ENCODE results near the gene CAMTA2. TPM values are rescaled to one million over a fixed set of nuclear protein-coding genes. Genes with fewer than 3 reads are reported as not detected.

The CAMTA2 gene
- total RNA-seq, 1 donor from 2014 or later = 0.34 TPM

GRCh38 chr17:4997302-4998026 lies 10.0 kb upstream of the CAMTA2 start, which contains the start of the genes INCA1 and KIF1C:
Gene INCA1, minus strand, starts transcription at chr17:4997522. Its CDS starts 3,085 bp downstream, at chr17:4994437.
Gene KIF1C, plus strand, starts transcription at chr17:4997950. Its CDS starts 2,297 bp downstream, at chr17:5000247.
- DNase-seq (ENCODE audit: low spot score) = peak; percentile 96
- Histone ChIP-seq H3K4me2 (peak within 1 kb of the TSS; percentile 93), H3F3A (ENCODE audit: low read depth) (no peaks in the 10 kb centered on the region), H3K79me2 (ENCODE audit: low read depth) (peaks cover 23% of the 10 kb centered on the region), H3K4me1 (peaks cover 16% of the 10 kb centered on the region), H3K9ac (peak within 1 kb of the TSS; percentile 20), H3K27ac (peak within 1 kb of the TSS; percentile 85), H3K4me3 (peak within 1 kb of the TSS; percentile 92), H3K27me3 (peaks cover 32% of the 10 kb centered on the region), H4K20me1 (ENCODE audit: low read depth) (peaks cover 18% of the 10 kb centered on the region), H2AFZ (replicated peaks) (peak within 1 kb of the TSS; percentile 98), H3K36me3 (no peaks in the 10 kb centered on the region), H3K9me3 (ENCODE audit: low read depth) (no peaks in the 10 kb centered on the region)
- TF ChIP-seq EZH2 (IDR thresholded peaks at IDR 0.05) = peak; percentile 41
- TF ChIP-seq EZH2phosphoT487 (IDR thresholded peaks at IDR 0.05) = peak; percentile 31
- no peak for TF ChIP-seq CTCF (IDR thresholded peaks at IDR 0.05)
- peaks cover 10% of the 10 kb centered on the region for H3K4me1 Mint-ChIP-seq
- no peak within 1 kb of the TSS for H3K27ac Mint-ChIP-seq
- peak within 1 kb of the TSS; percentile 91 for H3K4me3 Mint-ChIP-seq
- H3K9me3 Mint-ChIP-seq = no peaks in the 10 kb centered on the region
- peaks cover 16% of the 10 kb centered on the region for H3K36me3 Mint-ChIP-seq
- peaks cover 12% of the 10 kb centered on the region for H3K27me3 Mint-ChIP-seq (ENCODE audit: insufficient read depth, low read depth)

DNA sequence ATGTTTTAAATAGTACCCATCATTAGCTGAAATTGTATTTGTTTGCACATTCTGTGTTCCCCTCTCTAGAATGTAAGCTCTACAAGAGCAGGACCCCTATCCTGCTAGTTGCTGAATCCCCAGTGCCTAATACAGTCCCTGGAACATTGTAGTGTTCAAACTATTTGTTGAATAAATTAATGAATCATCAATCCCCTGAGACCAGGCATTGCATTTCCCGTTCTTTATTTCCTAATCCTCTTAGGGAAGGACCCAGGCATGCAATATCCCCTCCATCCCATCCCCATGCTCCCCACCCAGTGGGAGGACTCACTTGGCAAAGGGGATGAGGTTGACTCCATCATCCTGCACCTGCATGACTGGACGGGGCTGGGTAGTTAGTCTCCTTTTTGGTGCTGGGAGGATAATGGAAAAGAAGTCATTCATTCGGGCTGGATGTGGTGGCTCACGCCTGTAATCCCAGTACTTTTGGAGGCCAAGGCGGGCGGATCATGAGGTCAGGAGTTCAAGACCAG lies 6.7 kb upstream of the CAMTA2 start:
- Mint-ChIP-seq H3K36me3 (no peaks in the 10 kb centered on the region), H3K9me3 (no peaks in the 10 kb centered on the region), H3K4me3 (no peak overlapping the region), H3K4me1 (peaks cover 9% of the 10 kb centered on the region), H3K27ac (no peak overlapping the region), H3K27me3 (ENCODE audit: insufficient read depth, low read depth) (peaks cover 18% of the 10 kb centered on the region)
- no peaks in the 10 kb centered on the region for H3K9me3 ChIP-seq (ENCODE audit: low read depth)
- H3K9ac ChIP-seq = no peak overlapping the region
- no peak overlapping the region for H2AFZ ChIP-seq (replicated peaks)
- H3F3A ChIP-seq (ENCODE audit: low read depth) = no peaks in the 10 kb centered on the region
- TF ChIP-seq EZH2phosphoT487 (IDR thresholded peaks at IDR 0.05) = no peak
- no peak for TF ChIP-seq EZH2 (IDR thresholded peaks at IDR 0.05)
- no peak for TF ChIP-seq CTCF (IDR thresholded peaks at IDR 0.05)
- DNase-seq (ENCODE audit: low spot score) = no peak
- H3K79me2 ChIP-seq (ENCODE audit: low read depth) = peaks cover 11% of the 10 kb centered on the region
- H3K4me2 ChIP-seq = no peak overlapping the region
- no peak overlapping the region for H3K27ac ChIP-seq
- peaks cover 10% of the 10 kb centered on the region for H3K4me1 ChIP-seq
- H4K20me1 ChIP-seq (ENCODE audit: low read depth) = peaks cover 5% of the 10 kb centered on the region
- H3K36me3 ChIP-seq = no peaks in the 10 kb centered on the region
- peaks cover 39% of the 10 kb centered on the region for H3K27me3 ChIP-seq
- no peak overlapping the region for H3K4me3 ChIP-seq

GRCh38 chr17:4987767-4988567 lies 492 bp upstream of the CAMTA2 start:
- Histone ChIP-seq H3K9ac (peak overlapping the region; percentile 29), H3K4me3 (peak overlapping the region; percentile 69), H3K9me3 (ENCODE audit: low read depth) (no peaks in the 10 kb centered on the region), H3K27ac (no peak overlapping the region), H2AFZ (replicated peaks) (peak overlapping the region; percentile 92), H3K27me3 (peaks cover 42% of the 10 kb centered on the region), H3K4me1 (peaks cover 6% of the 10 kb centered on the region), H3K4me2 (peak overlapping the region; percentile 94), H3K79me2 (ENCODE audit: low read depth) (no peaks in the 10 kb centered on the region), H3F3A (ENCODE audit: low read depth) (peaks cover 18% of the 10 kb centered on the region), H3K36me3 (no peaks in the 10 kb centered on the region), H4K20me1 (ENCODE audit: low read depth) (no peaks in the 10 kb centered on the region)
- Mint-ChIP-seq H3K9me3 (no peaks in the 10 kb centered on the region), H3K4me3 (peak overlapping the region; percentile 87), H3K27ac (peak overlapping the region; percentile 37), H3K4me1 (peaks cover 25% of the 10 kb centered on the region), H3K27me3 (ENCODE audit: insufficient read depth, low read depth) (peaks cover 15% of the 10 kb centered on the region), H3K36me3 (no peaks in the 10 kb centered on the region)
- no peak for DNase-seq (ENCODE audit: low spot score)
- TF ChIP-seq EZH2phosphoT487 (IDR thresholded peaks at IDR 0.05) (no peak), CTCF (IDR thresholded peaks at IDR 0.05) (no peak), EZH2 (IDR thresholded peaks at IDR 0.05) (no peak)

Measured in neural progenitor cell (in vitro differentiated cells).